Prostate gland (tissue), 2 donors: Measurements from ENCODE around the gene SPRR2G.

Experiments used
- POLR2A ChIP-seq: fragments of 450-650 bp; IDR thresholded peaks from one replicate; pipeline ENCODE4 v1.6.1; 2016; ENCODE audit warnings: antibody characterized with exemption, mild to moderate bottlenecking
- POLR2AphosphoS5 ChIP-seq: sonication (generic); formaldehyde crosslinking; IDR thresholded peaks from one replicate; pipeline ENCODE4 v1.6.1; 2017; ENCODE audit warnings: antibody characterized with exemption
- TF ChIP-seq, protein P1 (sequence below), 4 experiments: fragments of 200-600 bp in 2 of 4; fragments of 450-650 bp in 2 of 4; sonication (generic) in 2 of 4; IDR thresholded peaks; 1 replicate in 3 of 4; 2 replicates in 1 of 4; pipeline ENCODE4 v1.5.1; 2016 to 2019; ENCODE audit warnings: antibody characterized with exemption in 4 of 4, mild to moderate bottlenecking in 2 of 4, moderate library complexity in 2 of 4

DNA sequence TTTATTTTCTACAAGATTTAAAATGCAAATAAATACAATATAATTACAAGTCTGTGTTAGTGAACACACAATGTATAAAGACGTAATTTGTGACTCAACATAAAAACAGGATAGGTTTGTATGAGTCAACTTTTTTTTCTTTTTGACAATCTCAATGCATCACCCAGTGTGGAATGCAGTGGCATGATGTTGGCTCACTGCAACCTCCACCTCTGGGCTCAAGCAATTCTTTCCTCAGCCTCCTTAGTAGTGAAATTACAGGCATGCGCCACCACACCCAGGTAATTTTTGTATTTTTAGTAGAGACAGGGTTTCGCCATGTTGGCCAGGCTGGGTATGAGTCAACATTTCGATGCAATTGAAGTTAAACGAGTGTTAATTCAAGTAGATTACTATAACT lies 50.4 kb downstream of the SPRR2G start:
- TF ChIP-seq, protein P1, sequence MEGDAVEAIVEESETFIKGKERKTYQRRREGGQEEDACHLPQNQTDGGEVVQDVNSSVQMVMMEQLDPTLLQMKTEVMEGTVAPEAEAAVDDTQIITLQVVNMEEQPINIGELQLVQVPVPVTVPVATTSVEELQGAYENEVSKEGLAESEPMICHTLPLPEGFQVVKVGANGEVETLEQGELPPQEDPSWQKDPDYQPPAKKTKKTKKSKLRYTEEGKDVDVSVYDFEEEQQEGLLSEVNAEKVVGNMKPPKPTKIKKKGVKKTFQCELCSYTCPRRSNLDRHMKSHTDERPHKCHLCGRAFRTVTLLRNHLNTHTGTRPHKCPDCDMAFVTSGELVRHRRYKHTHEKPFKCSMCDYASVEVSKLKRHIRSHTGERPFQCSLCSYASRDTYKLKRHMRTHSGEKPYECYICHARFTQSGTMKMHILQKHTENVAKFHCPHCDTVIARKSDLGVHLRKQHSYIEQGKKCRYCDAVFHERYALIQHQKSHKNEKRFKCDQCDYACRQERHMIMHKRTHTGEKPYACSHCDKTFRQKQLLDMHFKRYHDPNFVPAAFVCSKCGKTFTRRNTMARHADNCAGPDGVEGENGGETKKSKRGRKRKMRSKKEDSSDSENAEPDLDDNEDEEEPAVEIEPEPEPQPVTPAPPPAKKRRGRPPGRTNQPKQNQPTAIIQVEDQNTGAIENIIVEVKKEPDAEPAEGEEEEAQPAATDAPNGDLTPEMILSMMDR (IDR thresholded peaks at IDR 0.05): no peak
- TF ChIP-seq POLR2A (no peak), POLR2AphosphoS5 (no peak)
